ENCODE data around the gene PSMD14.

PSMD14 gene

GRCh38 chr2:161418275-161418714, 110.1 kb downstream of the PSMD14 start:
- no peak for DNase-seq (ENCODE audit: low spot score)
- TF ChIP-seq CTCF (conservative IDR thresholded peaks at IDR 0.05; ENCODE audit: low read depth), result no peak
- ChIA-PET CTCF (no interaction called here), POLR2A (ENCODE audit: low non-redundant PET) (no interaction called here)
- no peak overlapping the region for H3K27ac ChIP-seq

- POLR2A ChIA-PET (ENCODE audit: low non-redundant PET), result no interaction called here
- no peak overlapping the region for H3K27ac ChIP-seq
- no peak for TF ChIP-seq CTCF (conservative IDR thresholded peaks at IDR 0.05; ENCODE audit: low read depth)
- CTCF ChIA-PET, result no interaction called here
- no peak for DNase-seq (ENCODE audit: low spot score)
Measured at GRCh38 chr2:161418715-161419637, 110.8 kb downstream of the PSMD14 start.

- no peak for TF ChIP-seq CTCF (conservative IDR thresholded peaks at IDR 0.05; ENCODE audit: low read depth)
- ChIA-PET POLR2A (ENCODE audit: low non-redundant PET) (no interaction called here), CTCF (interaction anchor here (0.6 kb wide), 1 partner anchor 1487 kb away, joined by 3 read pairs; no protein-coding TSS in a partner anchor)
- DNase-seq (ENCODE audit: low spot score), result no peak
- no peak overlapping the region for H3K27ac ChIP-seq
Measured at GRCh38 chr2:161419638-161420190, 111.5 kb downstream of the PSMD14 start.

GRCh38 chr2:161420406-161421074, 112.3 kb downstream of the PSMD14 start:
- DNase-seq (ENCODE audit: low spot score), result no peak
- H3K27ac ChIP-seq, result no peak overlapping the region
- no peak for TF ChIP-seq CTCF (conservative IDR thresholded peaks at IDR 0.05; ENCODE audit: low read depth)
- ChIA-PET POLR2A (ENCODE audit: low non-redundant PET) (interaction anchor here (0.7 kb wide), 1 partner anchor 20 kb away, joined by 5 read pairs; no protein-coding TSS in a partner anchor), CTCF (interaction anchor here (0.6 kb wide), 1 partner anchor 1486 kb away, joined by 3 read pairs; no protein-coding TSS in a partner anchor)

GRCh38 chr2:161421686-161422085, 113.5 kb downstream of the PSMD14 start:
- CTCF ChIA-PET, result no interaction called here
- TF ChIP-seq CTCF (conservative IDR thresholded peaks at IDR 0.05; ENCODE audit: low read depth), result no peak
- POLR2A ChIA-PET (ENCODE audit: low non-redundant PET), result no interaction called here
- no peak overlapping the region for H3K27ac ChIP-seq
- no peak for DNase-seq (ENCODE audit: low spot score)

- ChIA-PET POLR2A (ENCODE audit: low non-redundant PET) (no interaction called here), CTCF (no interaction called here)
- no peak for TF ChIP-seq CTCF (conservative IDR thresholded peaks at IDR 0.05; ENCODE audit: low read depth)
- H3K27ac ChIP-seq, result no peak overlapping the region
- DNase-seq (ENCODE audit: low spot score), result no peak
Measured at GRCh38 chr2:161422816-161423403, 114.7 kb downstream of the PSMD14 start.

Measured in RWPE1 (cell line).